H9 (cell line): ENCODE data around the gene ERI3. TPM values are rescaled to one million over a fixed set of nuclear protein-coding genes. Genes with fewer than 3 reads are reported as not detected.

Experiments
- DNase-seq: peaks from one replicate; pipeline ENCODE4 v3.0.0-alpha.2; 2017
- H2AFZ ChIP-seq: one replicate; pipeline ENCODE4 v1.6.1; 2013; ENCODE audit warnings: mild to moderate bottlenecking, low read length, control low read depth, moderate library complexity
- H2AK5ac ChIP-seq: 2 replicates; pipeline ENCODE4 v1.6.1; 2013; ENCODE audit warnings: low read length, control low read depth, mixed read lengths; ENCODE audit not compliant: insufficient read length
- H2BK120ac ChIP-seq: one replicate; pipeline ENCODE4 v1.6.1; 2013; ENCODE audit warnings: low read depth, mild to moderate bottlenecking, low read length, control low read depth, inconsistent platforms; ENCODE audit not compliant: poor library complexity, severe bottlenecking
- H2BK12ac ChIP-seq: 2 replicates; pipeline ENCODE4 v1.6.1; 2013; ENCODE audit warnings: low read length, control low read depth, mixed read lengths, low read depth; ENCODE audit not compliant: insufficient read length
- H2BK15ac ChIP-seq: 2 replicates; pipeline ENCODE4 v1.6.1; 2013; ENCODE audit warnings: low read depth, low read length, control low read depth
- H2BK20ac ChIP-seq: one replicate; pipeline ENCODE4 v1.6.1; 2013; ENCODE audit warnings: low read depth, mild to moderate bottlenecking, low read length, control low read depth, inconsistent platforms; ENCODE audit not compliant: poor library complexity, severe bottlenecking
- H2BK5ac ChIP-seq: 2 replicates; pipeline ENCODE4 v1.6.1; 2013; ENCODE audit warnings: low read length, control low read depth, mixed read lengths; ENCODE audit not compliant: insufficient read length
- H3K14ac ChIP-seq: 2 replicates; pipeline ENCODE4 v1.6.1; 2013; ENCODE audit warnings: low read length, control low read depth; ENCODE audit not compliant: insufficient read depth
- H3K18ac ChIP-seq: 2 replicates; pipeline ENCODE4 v1.6.1; 2013; ENCODE audit warnings: low read depth, mild to moderate bottlenecking, mixed read lengths, low read length, control low read depth; ENCODE audit not compliant: insufficient read length
- H3K23ac ChIP-seq: 2 replicates; pipeline ENCODE4 v1.6.1; 2013; ENCODE audit warnings: low read length, control low read depth, mixed read lengths, low read depth; ENCODE audit not compliant: insufficient read length
- H3K23me2 ChIP-seq: 2 replicates; pipeline ENCODE4 v1.6.1; 2013; ENCODE audit warnings: low read depth, mild to moderate bottlenecking, mixed read lengths, low read length, control low read depth; ENCODE audit not compliant: insufficient read length, poor library complexity, severe bottlenecking
- H3K27ac ChIP-seq: 2 replicates; pipeline ENCODE4 v1.5.1; 2013; ENCODE audit warnings: low read length, control low read depth, mixed read lengths, low read depth; ENCODE audit not compliant: insufficient read length
- H3K27me3 ChIP-seq: 2 replicates; pipeline ENCODE4 v1.6.1; 2013; ENCODE audit warnings: low read length, control low read depth, inconsistent platforms; ENCODE audit not compliant: insufficient read depth
- H3K4ac ChIP-seq: 2 replicates; pipeline ENCODE4 v1.6.1; 2013; ENCODE audit warnings: low read depth, mild to moderate bottlenecking, control low read depth, inconsistent platforms, low read length, moderate library complexity
- H3K4me1 ChIP-seq: 2 replicates; pipeline ENCODE4 v1.6.1; 2013; ENCODE audit warnings: low read length, control low read depth, inconsistent platforms; ENCODE audit not compliant: insufficient read depth
- H3K4me2 ChIP-seq: 2 replicates; pipeline ENCODE4 v1.6.1; 2013; ENCODE audit warnings: low read length, control low read depth, mixed read lengths; ENCODE audit not compliant: insufficient read length, insufficient read depth
- H3K56ac ChIP-seq: 2 replicates; pipeline ENCODE4 v1.6.1; 2013; ENCODE audit warnings: low read depth, mild to moderate bottlenecking, mixed read lengths, low read length, control low read depth; ENCODE audit not compliant: insufficient read length
- H3K79me1 ChIP-seq: 2 replicates; pipeline ENCODE4 v1.6.1; 2013; ENCODE audit warnings: low read depth, mild to moderate bottlenecking, moderate library complexity, low read length, control low read depth, inconsistent platforms; ENCODE audit not compliant: insufficient read depth, poor library complexity, severe bottlenecking
- H3K79me2 ChIP-seq: 2 replicates; pipeline ENCODE4 v1.6.1; 2013; ENCODE audit warnings: low read length, control low read depth, inconsistent platforms; ENCODE audit not compliant: insufficient read depth
- H3K9ac ChIP-seq: 2 replicates; pipeline ENCODE4 v1.6.1; 2013; ENCODE audit warnings: low read length, control low read depth, mixed read lengths; ENCODE audit not compliant: insufficient read length; ENCODE audit errors: extremely low read depth
- H3K9me3 ChIP-seq: one replicate; pipeline ENCODE4 v1.6.1; 2013; ENCODE audit warnings: low read depth, low read length, inconsistent platforms; ENCODE audit not compliant: control insufficient read depth
- H3T11ph ChIP-seq: one replicate; pipeline ENCODE4 v1.6.1; 2013; ENCODE audit warnings: mild to moderate bottlenecking, low read length, control low read depth, inconsistent platforms
- H4K20me1 ChIP-seq: one replicate; pipeline ENCODE4 v1.6.1; 2013; ENCODE audit not compliant: control insufficient read depth, insufficient read length, insufficient read depth
- H4K5ac ChIP-seq: 2 replicates; pipeline ENCODE4 v1.6.1; 2013; ENCODE audit warnings: low read depth, mild to moderate bottlenecking, mixed read lengths, low read length, control low read depth; ENCODE audit not compliant: insufficient read length
- H4K8ac ChIP-seq: replicated peaks from 2 replicates; pipeline ENCODE4 v1.6.1; 2013; ENCODE audit warnings: low read length, control low read depth, mixed read lengths, low read depth; ENCODE audit not compliant: insufficient read length
- H4K91ac ChIP-seq: 2 replicates; pipeline ENCODE4 v1.6.1; 2013; ENCODE audit warnings: low read depth, mild to moderate bottlenecking, moderate library complexity, mixed read lengths, low read length, control low read depth; ENCODE audit not compliant: insufficient read length
- H3K27ac Mint-ChIP-seq, 3 experiments: 2 replicates in 2 of 3; 3 replicates in 1 of 3; pipeline ENCODE4 v1.8.0; 2020 to 2021; ENCODE audit warnings: mixed read lengths in 3 of 3, mild to moderate bottlenecking in 1 of 3, moderate library complexity in 1 of 3
- H3K27me3 Mint-ChIP-seq: 2 replicates; pipeline ENCODE4 v1.8.0; 2021; ENCODE audit warnings: low read depth, mild to moderate bottlenecking, moderate library complexity, mixed read lengths
- H3K36me3 Mint-ChIP-seq, 3 experiments: 2 replicates in 2 of 3; 3 replicates in 1 of 3; pipeline ENCODE4 v1.8.0; 2020 to 2021; ENCODE audit warnings: low read depth in 3 of 3, mixed read lengths in 3 of 3; ENCODE audit not compliant: insufficient read depth in 1 of 3
- H3K4me1 Mint-ChIP-seq, 2 experiments: 2 replicates each; pipeline ENCODE4 v1.8.0; 2020; ENCODE audit warnings: mixed read lengths in 2 of 2
- H3K4me3 Mint-ChIP-seq, 2 experiments: 2 replicates in 1 of 2; 3 replicates in 1 of 2; pipeline ENCODE4 v1.8.0; 2020 to 2021; ENCODE audit warnings: mild to moderate bottlenecking in 2 of 2, mixed read lengths in 2 of 2, moderate library complexity in 1 of 2
- H3K9me3 Mint-ChIP-seq, 2 experiments: 2 replicates in 1 of 2; 3 replicates in 1 of 2; pipeline ENCODE4 v1.8.0; 2020; ENCODE audit warnings: mild to moderate bottlenecking in 2 of 2, mixed read lengths in 2 of 2, moderate library complexity in 1 of 2
- CTCF ChIP-seq: fragments of 200-600 bp; sonication (generic); conservative IDR thresholded peaks from 3 replicates; pipeline ENCODE4 v1.8.0; 2021; ENCODE audit warnings: antibody characterized with exemption, mild to moderate bottlenecking
- WGBS: extraction: QIAGEN DNeasy Blood & Tissue Kit; methylation state at CpG from one replicate; pipeline ENCODE4 v1.1.7; 2013; ENCODE audit warnings: missing lambda C conversion rate, low lambda C conversion rate, mixed read lengths; ENCODE audit not compliant: insufficient read length; ENCODE audit errors: extremely low coverage; 5-methylcytosine and 5-hydroxymethylcytosine counted together
- total RNA-seq: library from RNA; stranded (reverse); gene quantifications from 2 replicates; pipeline ENCODE4 v1.2.1, GENCODE V29; 2021

ERI3 gene
- total RNA-seq, 1 experiment from 2014 or later, result 61.6 TPM

- no peak overlapping the region for H3K14ac ChIP-seq
- no CpG with 5 or more reads among the region's 9 CpGs for WGBS
- H4K5ac ChIP-seq, result no peak overlapping the region
- Mint-ChIP-seq H3K4me1 (peaks cover 10 to 15% of the 10 kb centered on the region in 2 experiments), H3K36me3 (peaks cover 4 to 31% (median 20%) of the 10 kb centered on the region in 3 experiments; a peak in 5 of 7 replicates), H3K4me3 (peak overlapping the region; percentile 95 to 96), H3K9me3 (no peaks in the 10 kb centered on the region), H3K27ac (peak overlapping the region in 1 of 3 experiments; percentile 74; a peak in 2 of 7 replicates), H3K27me3 (peaks cover 7% of the 10 kb centered on the region)
- H2BK20ac ChIP-seq, result no peak overlapping the region
- no peak overlapping the region for H3K27ac ChIP-seq
- H2AK5ac ChIP-seq, result no peak overlapping the region
- H3K79me2 ChIP-seq, result no peaks in the 10 kb centered on the region
- H2BK120ac ChIP-seq, result no peak overlapping the region
- no peaks in the 10 kb centered on the region for H3K9me3 ChIP-seq
- no peak overlapping the region for H2BK12ac ChIP-seq
- no peaks in the 10 kb centered on the region for H3K79me1 ChIP-seq
- H3K9ac ChIP-seq, result no peak overlapping the region
- H2BK15ac ChIP-seq, result no peak overlapping the region
- TF ChIP-seq CTCF, result no peak
- H3K4me2 ChIP-seq, result peak overlapping the region; percentile 94
- no peak overlapping the region for H3K23ac ChIP-seq
- no peak overlapping the region for H3T11ph ChIP-seq
- H2AFZ ChIP-seq, result no peak overlapping the region
- H4K20me1 ChIP-seq, result no peaks in the 10 kb centered on the region
- H4K91ac ChIP-seq, result no peak overlapping the region
- no peak overlapping the region for H3K56ac ChIP-seq
- no peak overlapping the region for H3K4ac ChIP-seq
- peaks cover 3% of the 10 kb centered on the region for H3K23me2 ChIP-seq
- H3K4me1 ChIP-seq, result no peaks in the 10 kb centered on the region
- H2BK5ac ChIP-seq, result no peak overlapping the region
- DNase-seq, result no peak
- no peaks in the 10 kb centered on the region for H3K27me3 ChIP-seq
- no peak overlapping the region for H4K8ac ChIP-seq
- no peak overlapping the region for H3K18ac ChIP-seq
These were observed 142.5 kb downstream of the ERI3 start for GRCh38 chr1:44212355-44213221.
